Measurements from ENCODE around the gene KAT6B. TPM values are rescaled to one million over a fixed set of nuclear protein-coding genes. Genes with fewer than 3 reads are reported as not detected.
"Not testable (repeated sequence)": the region's sequence is repeated elsewhere in the genome, so short reads cannot be mapped to it uniquely, and the experiment has no call there.

Gene KAT6B
- total RNA-seq, 1 donor from 2014 or later = 42.6 TPM

- ATAC-seq (no peak), DNase-seq (ENCODE audit: missing footprints) (no peak)
- intact Hi-C loops (cut with DNase I) = loop anchor here (10.0 kb wide), 2 partner anchors 62 to 202 kb away; partner anchors contain the start of gene COMTD1
These were observed 206.4 kb downstream of the KAT6B start for GRCh38 chr10:75032813-75033212.

GRCh38 chr10:75033399-75034130, 207.2 kb downstream of the KAT6B start:
- intact Hi-C loops (cut with DNase I) = loop anchor here (10.0 kb wide), 2 partner anchors 61 to 201 kb away; partner anchors contain the start of gene COMTD1
- DNase-seq (ENCODE audit: missing footprints) (no peak), ATAC-seq (peak; percentile 26)

GRCh38 chr10:75034131-75034512, 207.7 kb downstream of the KAT6B start:
- ATAC-seq (no peak), DNase-seq (ENCODE audit: missing footprints) (no peak)
- intact Hi-C loops (cut with DNase I) = loop anchor here (10.0 kb wide), 2 partner anchors 61 to 201 kb away; partner anchors contain the start of gene COMTD1

GRCh38 chr10:75034714-75035258, 208.4 kb downstream of the KAT6B start:
- intact Hi-C loops (cut with DNase I) = loop anchor here (5.0 to 10.0 kb wide), 3 partner anchors 38 to 200 kb away; partner anchors contain the start of gene COMTD1
- DNase-seq (ENCODE audit: missing footprints) (no peak), ATAC-seq (no peak)

GRCh38 chr10:75035975-75036708, 209.7 kb downstream of the KAT6B start:
- intact Hi-C loops (cut with DNase I) = loop anchor here (5.0 to 10.0 kb wide), 3 partner anchors 36 to 199 kb away; partner anchors contain the start of gene COMTD1
- ATAC-seq (no peak), DNase-seq (ENCODE audit: missing footprints) (no peak)

- ATAC-seq = no peak
- DNase-seq (ENCODE audit: missing footprints) = no peak
- intact Hi-C loops (cut with DNase I) = loop anchor here (5.0 to 10.0 kb wide), 3 partner anchors 35 to 197 kb away; partner anchors contain the start of gene COMTD1
These were observed 211.1 kb downstream of the KAT6B start for GRCh38 chr10:75037171-75038153.

GRCh38 chr10:75038335-75038734, 211.9 kb downstream of the KAT6B start:
- DNase-seq (ENCODE audit: missing footprints) (no peak), ATAC-seq (peak; percentile 38)
- intact Hi-C loops (cut with DNase I) = loop anchor here (5.0 to 10.0 kb wide), 3 partner anchors 34 to 196 kb away; partner anchors contain the start of gene COMTD1

GRCh38 chr10:75040576-75040975, 214.2 kb downstream of the KAT6B start:
- intact Hi-C loops (cut with DNase I) = no loop called here
- DNase-seq (ENCODE audit: missing footprints) = no peak
- ATAC-seq = no peak

- DNase-seq (ENCODE audit: missing footprints) = no peak
- intact Hi-C loops (cut with DNase I) = no loop called here
- ATAC-seq = no peak
These were observed 216.0 kb downstream of the KAT6B start for GRCh38 chr10:75042292-75042974.

- no peak for DNase-seq (ENCODE audit: missing footprints)
- peak; percentile 30 for ATAC-seq
- intact Hi-C loops (cut with DNase I) = no loop called here
These were observed 217.1 kb downstream of the KAT6B start for GRCh38 chr10:75043256-75044131.

GRCh38 chr10:75048669-75049098, 222.3 kb downstream of the KAT6B start:
- no peak for DNase-seq (ENCODE audit: missing footprints)
- ATAC-seq = no peak
- intact Hi-C loops (cut with DNase I) = no loop called here

GRCh38 chr10:75049316-75050148, 223.1 kb downstream of the KAT6B start:
- intact Hi-C loops (cut with DNase I) = no loop called here
- peak; percentile 46 for ATAC-seq
- DNase-seq (ENCODE audit: missing footprints) = no peak

- intact Hi-C loops (cut with DNase I) = no loop called here
- DNase-seq (ENCODE audit: missing footprints) = no peak
- ATAC-seq = no peak
These were observed 223.9 kb downstream of the KAT6B start for GRCh38 chr10:75050149-75050919.

- DNase-seq (ENCODE audit: missing footprints) = no peak
- intact Hi-C loops (cut with DNase I) = no loop called here
- no peak for ATAC-seq
These were observed 224.9 kb downstream of the KAT6B start for GRCh38 chr10:75051308-75051707.

- intact Hi-C loops (cut with DNase I) = not testable (repeated sequence)
These were observed 229.6 kb downstream of the KAT6B start for GRCh38 chr10:75055896-75056406.

More at GRCh38 chr10:75055896-75056406, 229.6 kb downstream of the KAT6B start:
- not testable (repeated sequence) for DNase-seq (ENCODE audit: missing footprints); ATAC-seq

All from Right ventricle myocardium inferior (tissue), 1 donor.